ENCODE measurements around the gene MANEAL. TPM values are rescaled to one million over a fixed set of nuclear protein-coding genes. Genes with fewer than 3 reads are reported as not detected.

The MANEAL gene
- total and polyA plus RNA-seq, 2 donors (not counting 1 experiment from before 2014, with no cell fraction given) = 3.1 to 6.6 TPM

DNA sequence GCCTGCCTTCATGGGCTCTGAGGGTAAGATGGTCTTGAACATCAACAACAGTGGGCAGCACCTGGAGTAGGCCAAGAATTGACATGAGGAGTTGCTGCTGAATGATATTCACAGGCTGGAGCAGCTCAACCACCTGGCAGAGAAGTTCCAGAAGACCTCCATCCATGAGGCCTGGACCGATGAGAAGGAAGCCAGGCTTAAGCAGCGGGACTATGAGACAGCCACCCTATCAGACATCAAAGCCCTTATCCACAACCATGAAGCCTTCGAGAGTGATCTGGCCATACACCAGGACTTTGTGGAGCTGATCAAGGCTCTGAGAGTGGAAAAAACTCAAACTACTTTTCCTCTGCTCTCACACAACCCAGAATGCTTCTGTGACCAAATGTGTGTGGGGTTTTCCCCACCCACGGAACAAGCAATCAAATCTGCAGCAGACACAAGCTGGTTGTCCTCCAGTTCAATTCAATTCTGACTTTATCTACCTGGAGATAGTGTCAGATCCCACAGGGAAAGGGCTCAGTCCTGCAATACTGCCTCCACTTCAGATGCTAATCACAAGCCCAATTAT is 16.6 kb upstream of the MANEAL start:
- Mint-ChIP-seq H3K27me3 (peaks cover 9% of the 10 kb centered on the region), H3K4me1 (peaks cover 11% of the 10 kb centered on the region), H3K27ac (no peak overlapping the region), H3K9me3 (ENCODE audit: insufficient read depth) (no peaks in the 10 kb centered on the region), H3K4me3 (no peak overlapping the region)
- no peaks in the 10 kb centered on the region for H3K36me3 ChIP-seq (replicated peaks in 1 of 2; ENCODE audit: control extremely low read depth in 1 of 2, control insufficient read depth in 1 of 2, extremely low read depth in 1 of 2, insufficient read depth in 2 of 2, low read length in 1 of 2)
- H3K4me1 ChIP-seq (ENCODE audit: control insufficient read depth in 2 of 2, insufficient read depth in 2 of 2, low read length in 2 of 2) = no peaks in the 10 kb centered on the region
- ATAC-seq (ENCODE audit: low read depth) = no peak
- H3K27ac ChIP-seq (ENCODE audit: low read length in 2 of 2) = no peak overlapping the region
- no peak overlapping the region for H3K9ac ChIP-seq (ENCODE audit: low read length)
- H3K4me3 ChIP-seq (ENCODE audit: control extremely low read depth in 1 of 5, extremely low read depth in 1 of 5, insufficient read depth in 1 of 5, low read depth in 2 of 5, low read length in 4 of 5) = no peak overlapping the region
- intact Hi-C loops (cut with micrococcal nuclease) = no loop called here
- H2AFZ ChIP-seq (ENCODE audit: insufficient read depth, low read depth, low read length, poor library complexity, severe bottlenecking) = no peak overlapping the region
- TF ChIP-seq, protein P1, sequence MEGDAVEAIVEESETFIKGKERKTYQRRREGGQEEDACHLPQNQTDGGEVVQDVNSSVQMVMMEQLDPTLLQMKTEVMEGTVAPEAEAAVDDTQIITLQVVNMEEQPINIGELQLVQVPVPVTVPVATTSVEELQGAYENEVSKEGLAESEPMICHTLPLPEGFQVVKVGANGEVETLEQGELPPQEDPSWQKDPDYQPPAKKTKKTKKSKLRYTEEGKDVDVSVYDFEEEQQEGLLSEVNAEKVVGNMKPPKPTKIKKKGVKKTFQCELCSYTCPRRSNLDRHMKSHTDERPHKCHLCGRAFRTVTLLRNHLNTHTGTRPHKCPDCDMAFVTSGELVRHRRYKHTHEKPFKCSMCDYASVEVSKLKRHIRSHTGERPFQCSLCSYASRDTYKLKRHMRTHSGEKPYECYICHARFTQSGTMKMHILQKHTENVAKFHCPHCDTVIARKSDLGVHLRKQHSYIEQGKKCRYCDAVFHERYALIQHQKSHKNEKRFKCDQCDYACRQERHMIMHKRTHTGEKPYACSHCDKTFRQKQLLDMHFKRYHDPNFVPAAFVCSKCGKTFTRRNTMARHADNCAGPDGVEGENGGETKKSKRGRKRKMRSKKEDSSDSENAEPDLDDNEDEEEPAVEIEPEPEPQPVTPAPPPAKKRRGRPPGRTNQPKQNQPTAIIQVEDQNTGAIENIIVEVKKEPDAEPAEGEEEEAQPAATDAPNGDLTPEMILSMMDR (IDR thresholded peaks at IDR 0.05) = no peak
- TF ChIP-seq EZH2 (IDR thresholded peaks at IDR 0.05; ENCODE audit: borderline replicate concordance, insufficient read depth, low read depth, low read length, poor library complexity, severe bottlenecking) = no peak
- H3K9me3 ChIP-seq (ENCODE audit: control extremely low read depth in 1 of 3, control insufficient read depth in 2 of 3, insufficient read depth in 1 of 3, low read length in 2 of 3) = peaks cover 0 to 5% (median 0%) of the 10 kb centered on the region in 3 donors
- no peak overlapping the region for H3K4me2 ChIP-seq (replicated peaks; ENCODE audit: low read depth, low read length, poor library complexity, severe bottlenecking)
- no peaks in the 10 kb centered on the region for H3K27me3 ChIP-seq (replicated peaks in 1 of 4; ENCODE audit: control extremely low read depth in 1 of 4, control insufficient read depth in 3 of 4, insufficient read depth in 4 of 4, low read length in 3 of 4)
- ChIA-PET CTCF (no interaction called here), POLR2A (no interaction called here)
- H4K20me1 ChIP-seq (ENCODE audit: control insufficient read depth, insufficient read depth, low read length, poor library complexity, severe bottlenecking) = no peaks in the 10 kb centered on the region
- H3K79me2 ChIP-seq (ENCODE audit: control insufficient read depth, insufficient read depth, low read length) = no peaks in the 10 kb centered on the region
- DNase-seq = no peak
- 76% methylated on average over 3 of the region's 4 CpGs for WGBS (ENCODE audit: insufficient coverage)

DNA sequence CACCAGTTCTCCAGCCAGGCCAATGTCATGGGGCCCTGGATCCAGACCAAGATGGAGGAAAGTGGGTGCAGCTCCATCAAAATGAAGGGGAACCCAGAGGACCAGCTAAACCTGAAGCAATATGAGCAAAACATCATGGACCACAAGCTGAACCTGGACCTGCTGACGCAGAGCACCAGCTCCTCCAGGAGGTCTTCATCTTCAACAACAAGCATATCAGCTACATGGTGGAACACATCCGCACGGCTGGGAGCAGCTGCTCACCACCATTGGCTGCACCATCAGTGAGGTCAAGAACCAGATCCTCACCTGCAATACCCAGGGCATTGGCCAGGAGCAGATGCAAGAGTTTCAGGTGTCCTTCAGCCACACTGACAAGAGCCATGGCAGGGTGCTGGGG is 15.0 kb upstream of the MANEAL start:
- no peaks in the 10 kb centered on the region for H3K9me3 Mint-ChIP-seq (ENCODE audit: insufficient read depth)
- H3K79me2 ChIP-seq (ENCODE audit: control insufficient read depth, insufficient read depth, low read length) = no peaks in the 10 kb centered on the region
- no peak for TF ChIP-seq EZH2 (IDR thresholded peaks at IDR 0.05; ENCODE audit: borderline replicate concordance, insufficient read depth, low read depth, low read length, poor library complexity, severe bottlenecking)
- TF ChIP-seq, protein P1 (IDR thresholded peaks at IDR 0.05) = no peak
- intact Hi-C loops (cut with micrococcal nuclease) = no loop called here
- peaks cover 11% of the 10 kb centered on the region for H3K4me1 Mint-ChIP-seq
- no peak overlapping the region for H2AFZ ChIP-seq (ENCODE audit: insufficient read depth, low read depth, low read length, poor library complexity, severe bottlenecking)
- H3K27ac ChIP-seq (ENCODE audit: low read length in 2 of 2) = no peak overlapping the region
- H3K4me3 Mint-ChIP-seq = no peak overlapping the region
- POLR2A ChIA-PET = no interaction called here
- H3K36me3 ChIP-seq (replicated peaks in 1 of 2; ENCODE audit: control extremely low read depth in 1 of 2, control insufficient read depth in 1 of 2, extremely low read depth in 1 of 2, insufficient read depth in 2 of 2, low read length in 1 of 2) = no peaks in the 10 kb centered on the region
- peaks cover 0 to 3% (median 0%) of the 10 kb centered on the region in 3 donors for H3K9me3 ChIP-seq (ENCODE audit: control extremely low read depth in 1 of 3, control insufficient read depth in 2 of 3, insufficient read depth in 1 of 3, low read length in 2 of 3)
- H3K4me3 ChIP-seq (ENCODE audit: control extremely low read depth in 1 of 5, extremely low read depth in 1 of 5, insufficient read depth in 1 of 5, low read depth in 2 of 5, low read length in 4 of 5) = no peak overlapping the region
- peaks cover 9% of the 10 kb centered on the region for H3K27me3 Mint-ChIP-seq
- H3K27me3 ChIP-seq (replicated peaks in 1 of 4; ENCODE audit: control extremely low read depth in 1 of 4, control insufficient read depth in 3 of 4, insufficient read depth in 4 of 4, low read length in 3 of 4) = no peaks in the 10 kb centered on the region
- WGBS (ENCODE audit: insufficient coverage) = 91% methylated on average over 3 of the region's 3 CpGs
- H3K4me2 ChIP-seq (replicated peaks; ENCODE audit: low read depth, low read length, poor library complexity, severe bottlenecking) = no peak overlapping the region
- no peak for ATAC-seq (ENCODE audit: low read depth)
- no peak overlapping the region for H3K27ac Mint-ChIP-seq
- no peak for DNase-seq
- CTCF ChIA-PET = no interaction called here
- H3K9ac ChIP-seq (ENCODE audit: low read length) = no peak overlapping the region
- no peaks in the 10 kb centered on the region for H3K4me1 ChIP-seq (ENCODE audit: control insufficient read depth in 2 of 2, insufficient read depth in 2 of 2, low read length in 2 of 2)
- no peaks in the 10 kb centered on the region for H4K20me1 ChIP-seq (ENCODE audit: control insufficient read depth, insufficient read depth, low read length, poor library complexity, severe bottlenecking)
